ENCODE results near the gene PTGER2.

DNA sequence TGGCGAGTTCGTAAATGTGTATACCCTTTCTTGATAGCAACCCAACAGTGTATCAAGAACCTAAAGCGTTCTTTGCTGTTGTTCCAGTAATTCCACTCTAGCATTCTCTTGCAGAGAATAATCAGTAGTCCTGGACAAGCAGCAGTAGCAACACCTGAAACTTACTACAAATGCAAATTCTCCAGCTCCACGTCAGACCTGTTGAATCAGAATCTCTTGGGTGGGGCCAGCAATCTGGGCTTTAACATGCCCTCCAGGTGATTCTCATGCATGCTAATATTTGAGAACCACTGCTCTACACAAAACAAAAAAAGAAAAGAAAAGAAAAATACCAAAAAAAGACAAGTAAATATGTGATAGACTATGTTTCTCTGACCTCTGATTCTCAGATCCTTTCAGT is 36.6 kb upstream of the PTGER2 start:
- TF ChIP-seq YY1 (IDR thresholded peaks at IDR 0.05; ENCODE audit: insufficient read depth, insufficient read length), result no peak
- no peak for TF ChIP-seq ZNF274 (IDR thresholded peaks at IDR 0.05; ENCODE audit: low read depth, low read length)
- no peak for TF ChIP-seq SUZ12 (IDR thresholded peaks at IDR 0.05; ENCODE audit: extremely low read depth, insufficient read depth, insufficient read length)

Measured in NT2/D1 (cell line).